ENCODE measurements around the gene TAF11L7. TPM values are rescaled to one million over a fixed set of nuclear protein-coding genes. Genes with fewer than 3 reads are reported as not detected.
"Not testable (repeated sequence)": the region's sequence is repeated elsewhere in the genome, so short reads cannot be mapped to it uniquely, and the experiment has no call there.

TAF11L7 gene
- polyA plus RNA-seq (not detected in 2 replicates), polyA minus RNA-seq (not detected in 2 replicates)

DNA sequence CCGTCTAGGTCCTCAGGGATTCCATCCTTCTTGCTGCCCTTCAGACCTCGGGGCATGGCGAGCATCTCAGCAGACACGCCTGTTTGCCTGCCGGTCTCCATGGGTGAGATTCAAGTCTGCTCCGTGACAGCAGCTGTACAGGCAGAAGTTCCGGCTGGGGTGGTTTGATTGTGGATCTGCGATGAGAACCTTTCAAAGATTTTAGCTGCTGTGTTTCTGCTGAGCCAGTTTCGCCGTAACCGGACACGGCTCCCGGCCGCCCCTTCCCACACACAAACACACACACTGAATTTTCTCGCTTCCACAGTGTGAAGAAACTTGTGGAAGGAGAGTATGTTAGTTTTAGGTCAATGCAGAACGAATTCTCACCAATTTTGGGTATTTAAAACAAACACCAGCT, at the start of gene TAF11L7:
TSS of gene TAF11L7 (minus strand) at position 101 of the 400 bp plus-strand sequence.
- H3K36me3 ChIP-seq (ENCODE audit: insufficient read depth, low read length); H3K4me3 ChIP-seq (ENCODE audit: low read length); H3K9me2 ChIP-seq (ENCODE audit: insufficient read depth, low read length); H4K20me1 ChIP-seq (ENCODE audit: insufficient read depth); H2AFZ ChIP-seq (ENCODE audit: low read depth, low read length); H3K9me3 ChIP-seq (ENCODE audit: low read length); H3K79me2 ChIP-seq (replicated peaks; ENCODE audit: insufficient read depth, low read length); H3K4me2 ChIP-seq (ENCODE audit: low read length); H3K27ac ChIP-seq (ENCODE audit: low read length); H3K9ac ChIP-seq (ENCODE audit: low read length); H3K27me3 ChIP-seq (ENCODE audit: insufficient read depth, low read depth, low read length); H3F3A ChIP-seq (ENCODE audit: insufficient read depth, low read length, poor library complexity, severe bottlenecking): not testable (repeated sequence)

DNA sequence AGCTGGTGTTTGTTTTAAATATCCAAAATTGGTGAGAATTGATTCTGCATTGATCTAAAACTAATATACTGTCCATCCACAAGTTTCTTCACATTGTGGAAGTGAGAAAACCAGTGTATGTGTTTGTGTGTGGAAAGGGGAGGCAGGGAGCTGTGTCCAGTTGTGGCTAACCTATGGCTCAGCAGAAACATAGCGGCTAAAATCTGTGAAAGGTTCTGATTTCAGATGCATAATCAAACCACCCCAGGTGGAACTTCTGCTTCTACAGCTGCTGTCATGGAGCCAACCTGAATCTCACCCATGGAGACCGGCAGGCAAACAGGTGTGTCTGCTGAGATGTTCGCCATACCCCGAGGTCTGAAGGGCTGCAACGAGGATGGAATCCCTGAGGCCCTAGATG, 48.6 kb upstream of the TAF11L7 start, which contains the start of gene TAF11L14:
TSS of gene TAF11L14 (plus strand) at position 301 of the 400 bp plus-strand sequence.
- Histone ChIP-seq H3K27me3 (ENCODE audit: insufficient read depth, low read depth, low read length) (no peaks in the 10 kb centered on the region), H3K27ac (ENCODE audit: low read length) (no peak within 1 kb of the TSS), H3K9me3 (ENCODE audit: low read length) (no peaks in the 10 kb centered on the region), H3K9ac (ENCODE audit: low read length) (no peak within 1 kb of the TSS), H3K36me3 (ENCODE audit: insufficient read depth, low read length) (no peaks in the 10 kb centered on the region), H3K4me2 (ENCODE audit: low read length) (no peak within 1 kb of the TSS), H3K4me3 (ENCODE audit: low read length) (no peak within 1 kb of the TSS), H2AFZ (ENCODE audit: low read depth, low read length) (no peak within 1 kb of the TSS), H4K20me1 (ENCODE audit: insufficient read depth) (no peaks in the 10 kb centered on the region), H3F3A (ENCODE audit: insufficient read depth, low read length, poor library complexity, severe bottlenecking) (no peaks in the 10 kb centered on the region), H3K9me2 (ENCODE audit: insufficient read depth, low read length) (no peaks in the 10 kb centered on the region), H3K79me2 (replicated peaks; ENCODE audit: insufficient read depth, low read length) (no peaks in the 10 kb centered on the region)
- no peak for TF ChIP-seq TAF1 (IDR thresholded peaks at IDR 0.05; ENCODE audit: low read depth)
- no peak for TF ChIP-seq EZH2 (IDR thresholded peaks at IDR 0.05; ENCODE audit: borderline replicate concordance, insufficient read depth, low read length, poor library complexity, severe bottlenecking)
- no peak for TF ChIP-seq RAD21 (conservative IDR thresholded peaks at IDR 0.05)
- TF ChIP-seq, protein P1, sequence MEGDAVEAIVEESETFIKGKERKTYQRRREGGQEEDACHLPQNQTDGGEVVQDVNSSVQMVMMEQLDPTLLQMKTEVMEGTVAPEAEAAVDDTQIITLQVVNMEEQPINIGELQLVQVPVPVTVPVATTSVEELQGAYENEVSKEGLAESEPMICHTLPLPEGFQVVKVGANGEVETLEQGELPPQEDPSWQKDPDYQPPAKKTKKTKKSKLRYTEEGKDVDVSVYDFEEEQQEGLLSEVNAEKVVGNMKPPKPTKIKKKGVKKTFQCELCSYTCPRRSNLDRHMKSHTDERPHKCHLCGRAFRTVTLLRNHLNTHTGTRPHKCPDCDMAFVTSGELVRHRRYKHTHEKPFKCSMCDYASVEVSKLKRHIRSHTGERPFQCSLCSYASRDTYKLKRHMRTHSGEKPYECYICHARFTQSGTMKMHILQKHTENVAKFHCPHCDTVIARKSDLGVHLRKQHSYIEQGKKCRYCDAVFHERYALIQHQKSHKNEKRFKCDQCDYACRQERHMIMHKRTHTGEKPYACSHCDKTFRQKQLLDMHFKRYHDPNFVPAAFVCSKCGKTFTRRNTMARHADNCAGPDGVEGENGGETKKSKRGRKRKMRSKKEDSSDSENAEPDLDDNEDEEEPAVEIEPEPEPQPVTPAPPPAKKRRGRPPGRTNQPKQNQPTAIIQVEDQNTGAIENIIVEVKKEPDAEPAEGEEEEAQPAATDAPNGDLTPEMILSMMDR (IDR thresholded peaks at IDR 0.05; ENCODE audit: poor library complexity, severe bottlenecking) = no peak
- TF ChIP-seq SMC3 (conservative IDR thresholded peaks at IDR 0.05; ENCODE audit: poor library complexity) = no peak
- TF ChIP-seq MXI1 (conservative IDR thresholded peaks at IDR 0.05; ENCODE audit: poor library complexity, severe bottlenecking) = no peak
- TF ChIP-seq EP300 (conservative IDR thresholded peaks at IDR 0.05; ENCODE audit: poor library complexity, severe bottlenecking) = no peak

DNA sequence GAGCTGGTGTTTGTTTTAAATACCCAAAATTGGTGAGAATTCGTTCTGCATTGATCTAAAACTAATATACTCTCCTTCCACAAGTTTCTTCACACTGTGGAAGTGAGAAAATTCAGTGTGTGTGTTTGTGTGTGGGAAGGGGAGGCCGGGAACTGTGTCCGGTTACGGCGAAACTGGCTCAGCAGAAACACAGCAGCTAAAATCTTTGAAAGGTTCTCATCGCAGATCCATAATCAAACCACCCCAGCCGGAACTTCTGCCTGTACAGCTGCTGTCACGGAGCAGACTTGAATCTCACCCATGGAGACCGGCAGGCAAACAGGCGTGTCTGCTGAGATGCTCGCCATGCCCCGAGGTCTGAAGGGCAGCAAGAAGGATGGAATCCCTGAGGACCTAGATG, 46.2 kb upstream of the TAF11L7 start, which contains the start of gene TAF11L13:
TSS of gene TAF11L13 (plus strand) at position 301 of the 400 bp plus-strand sequence.
- not testable (repeated sequence) for H3K9ac ChIP-seq (ENCODE audit: low read length); H3K27me3 ChIP-seq (ENCODE audit: insufficient read depth, low read depth, low read length); H4K20me1 ChIP-seq (ENCODE audit: insufficient read depth); H3K9me2 ChIP-seq (ENCODE audit: insufficient read depth, low read length); H3F3A ChIP-seq (ENCODE audit: insufficient read depth, low read length, poor library complexity, severe bottlenecking); H3K9me3 ChIP-seq (ENCODE audit: low read length); H3K36me3 ChIP-seq (ENCODE audit: insufficient read depth, low read length); H3K4me3 ChIP-seq (ENCODE audit: low read length); H3K79me2 ChIP-seq (replicated peaks; ENCODE audit: insufficient read depth, low read length); H3K27ac ChIP-seq (ENCODE audit: low read length); H2AFZ ChIP-seq (ENCODE audit: low read depth, low read length); H3K4me2 ChIP-seq (ENCODE audit: low read length)

DNA sequence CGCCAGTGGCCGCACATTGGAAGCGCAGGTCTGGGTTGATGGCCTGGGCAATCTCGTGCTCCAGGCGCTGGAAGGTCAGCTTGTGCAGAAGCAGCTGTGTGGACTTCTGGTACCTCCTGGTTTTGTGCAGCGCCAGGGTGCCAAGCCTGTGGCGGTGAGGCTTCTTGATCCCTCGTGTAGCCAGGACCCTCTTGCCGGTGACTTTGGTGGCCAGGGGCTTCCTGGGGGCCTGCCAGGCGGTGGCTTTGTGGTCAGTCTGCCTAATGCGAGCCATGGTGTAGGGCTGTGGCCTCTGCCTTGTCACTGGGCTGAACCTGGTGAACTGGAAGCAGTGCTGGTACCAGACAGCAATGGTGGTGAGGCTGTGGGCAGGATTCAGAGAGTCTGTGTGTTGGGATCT, 40.1 kb upstream of the TAF11L7 start:
- no peaks in the 10 kb centered on the region for H3K9me3 ChIP-seq (ENCODE audit: low read length)
- H3K79me2 ChIP-seq (replicated peaks; ENCODE audit: insufficient read depth, low read length) = no peaks in the 10 kb centered on the region
- no peaks in the 10 kb centered on the region for H4K20me1 ChIP-seq (ENCODE audit: insufficient read depth)
- no peaks in the 10 kb centered on the region for H3K36me3 ChIP-seq (ENCODE audit: insufficient read depth, low read length)
- H2AFZ ChIP-seq (ENCODE audit: low read depth, low read length) = no peak overlapping the region
- no peaks in the 10 kb centered on the region for H3K27me3 ChIP-seq (ENCODE audit: insufficient read depth, low read depth, low read length)
- no peaks in the 10 kb centered on the region for H3K9me2 ChIP-seq (ENCODE audit: insufficient read depth, low read length)
- no peak overlapping the region for H3K27ac ChIP-seq (ENCODE audit: low read length)
- H3K4me2 ChIP-seq (ENCODE audit: low read length) = no peak overlapping the region
- no peak overlapping the region for H3K4me3 ChIP-seq (ENCODE audit: low read length)
- H3F3A ChIP-seq (ENCODE audit: insufficient read depth, low read length, poor library complexity, severe bottlenecking) = no peaks in the 10 kb centered on the region
- H3K9ac ChIP-seq (ENCODE audit: low read length) = no peak overlapping the region
- TF ChIP-seq MXI1 (conservative IDR thresholded peaks at IDR 0.05; ENCODE audit: poor library complexity, severe bottlenecking) (no peak), RAD21 (conservative IDR thresholded peaks at IDR 0.05) (no peak), EZH2 (IDR thresholded peaks at IDR 0.05; ENCODE audit: borderline replicate concordance, insufficient read depth, low read length, poor library complexity, severe bottlenecking) (no peak), EP300 (conservative IDR thresholded peaks at IDR 0.05; ENCODE audit: poor library complexity, severe bottlenecking) (no peak), POLR2AphosphoS5 (IDR thresholded peaks at IDR 0.05) (no peak), SMC3 (conservative IDR thresholded peaks at IDR 0.05; ENCODE audit: poor library complexity) (no peak), TAF1 (IDR thresholded peaks at IDR 0.05; ENCODE audit: low read depth) (no peak)
- TF ChIP-seq, protein P1 (IDR thresholded peaks at IDR 0.05; ENCODE audit: poor library complexity, severe bottlenecking) = no peak
- TF ChIP-seq, protein P2, sequence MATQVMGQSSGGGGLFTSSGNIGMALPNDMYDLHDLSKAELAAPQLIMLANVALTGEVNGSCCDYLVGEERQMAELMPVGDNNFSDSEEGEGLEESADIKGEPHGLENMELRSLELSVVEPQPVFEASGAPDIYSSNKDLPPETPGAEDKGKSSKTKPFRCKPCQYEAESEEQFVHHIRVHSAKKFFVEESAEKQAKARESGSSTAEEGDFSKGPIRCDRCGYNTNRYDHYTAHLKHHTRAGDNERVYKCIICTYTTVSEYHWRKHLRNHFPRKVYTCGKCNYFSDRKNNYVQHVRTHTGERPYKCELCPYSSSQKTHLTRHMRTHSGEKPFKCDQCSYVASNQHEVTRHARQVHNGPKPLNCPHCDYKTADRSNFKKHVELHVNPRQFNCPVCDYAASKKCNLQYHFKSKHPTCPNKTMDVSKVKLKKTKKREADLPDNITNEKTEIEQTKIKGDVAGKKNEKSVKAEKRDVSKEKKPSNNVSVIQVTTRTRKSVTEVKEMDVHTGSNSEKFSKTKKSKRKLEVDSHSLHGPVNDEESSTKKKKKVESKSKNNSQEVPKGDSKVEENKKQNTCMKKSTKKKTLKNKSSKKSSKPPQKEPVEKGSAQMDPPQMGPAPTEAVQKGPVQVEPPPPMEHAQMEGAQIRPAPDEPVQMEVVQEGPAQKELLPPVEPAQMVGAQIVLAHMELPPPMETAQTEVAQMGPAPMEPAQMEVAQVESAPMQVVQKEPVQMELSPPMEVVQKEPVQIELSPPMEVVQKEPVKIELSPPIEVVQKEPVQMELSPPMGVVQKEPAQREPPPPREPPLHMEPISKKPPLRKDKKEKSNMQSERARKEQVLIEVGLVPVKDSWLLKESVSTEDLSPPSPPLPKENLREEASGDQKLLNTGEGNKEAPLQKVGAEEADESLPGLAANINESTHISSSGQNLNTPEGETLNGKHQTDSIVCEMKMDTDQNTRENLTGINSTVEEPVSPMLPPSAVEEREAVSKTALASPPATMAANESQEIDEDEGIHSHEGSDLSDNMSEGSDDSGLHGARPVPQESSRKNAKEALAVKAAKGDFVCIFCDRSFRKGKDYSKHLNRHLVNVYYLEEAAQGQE (IDR thresholded peaks at IDR 0.05; ENCODE audit: borderline replicate concordance) = no peak

All from neural cell (in vitro differentiated cells).